ENCODE measurements around the gene PARVB. TPM values are rescaled to one million over a fixed set of nuclear protein-coding genes. Genes with fewer than 3 reads are reported as not detected.

PARVB gene
- total and polyA plus RNA-seq, 9 of the 15 experiments (the other 6 are each of a cell fraction or from before 2014, with no cell fraction given) = 1.1 to 59.2 (median 29.2) TPM

GRCh38 chr22:44164031-44164430, 139.9 kb downstream of the PARVB start (continued):
- TF ChIP-seq ZNF79 (CRISPR knock-in tag; IDR thresholded peaks at IDR 0.05; ENCODE audit: low read depth) (no peak), ZBTB49 (CRISPR knock-in tag; IDR thresholded peaks at IDR 0.05; ENCODE audit: borderline replicate concordance) (no peak), CLOCK (CRISPR knock-in tag; IDR thresholded peaks at IDR 0.05; ENCODE audit: borderline replicate concordance) (no peak), NRF1 (conservative IDR thresholded peaks at IDR 0.05 in 1 of 2, IDR thresholded peaks at IDR 0.05 in 1 of 2) (no peak), MAZ (CRISPR knock-in tag; conservative IDR thresholded peaks at IDR 0.05 in 1 of 2, IDR thresholded peaks at IDR 0.05 in 1 of 2) (no peak), ZNF445 (CRISPR knock-in tag; IDR thresholded peaks at IDR 0.05; ENCODE audit: low read depth) (no peak), CXXC5 (CRISPR knock-in tag; IDR thresholded peaks at IDR 0.05) (no peak)
